B cell (primary cell): ENCODE data around the gene KCNN1. TPM values are rescaled to one million over a fixed set of nuclear protein-coding genes. Genes with fewer than 3 reads are reported as not detected.
A peak's percentile ranks its signal among the peaks of the same experiment; 100 is the strongest.

Source experiments
- ATAC-seq: fragments of 200-7000 bp; cut with Tn5 transposase; one replicate; pipeline ENCODE4 v1.10.0; 2021; ENCODE audit warnings: low read depth, mild to moderate bottlenecking, moderate number of reproducible peaks, moderate library complexity
- CTCF ChIA-PET: fragments of 350-600 bp; sonication (Branson Sonifier 250); formaldehyde crosslinking; loops from one replicate; lab custom pipeline; 2021; ENCODE audit warnings: antibody characterized with exemption, inconsistent platforms; lab: Charles Lee
- POLR2A ChIA-PET: fragments of 350-600 bp; sonication (Branson Sonifier 250); formaldehyde crosslinking; loops from one replicate; lab custom pipeline; 2021; ENCODE audit warnings: antibody characterized with exemption; lab: Charles Lee
- DNase-seq: peaks from one replicate; pipeline ENCODE4 v3.0.0; 2013
- H2AFZ ChIP-seq: 2 replicates; pipeline ENCODE4 v1.6.1; 2012; ENCODE audit warnings: mild to moderate bottlenecking, low read depth, low read length; ENCODE audit not compliant: insufficient read depth, poor library complexity, severe bottlenecking
- H3K27ac ChIP-seq, 2 donors: 1 replicate in 1 of 2; 2 replicates in 1 of 2; pipeline ENCODE4 v1.5.1; 2012 to 2013; ENCODE audit warnings: low read length in 2 of 2, mild to moderate bottlenecking in 2 of 2, moderate library complexity in 1 of 2
- H3K27me3 ChIP-seq, 4 experiments: fragments of 200-600 bp in 1 of 4; sonication (generic) in 1 of 4; replicated peaks in 1 of 4; 1 replicate in 2 of 4; 2 replicates in 2 of 4; pipeline versions ENCODE4 v1.6.1 to v1.7.0; 2013 to 2016; ENCODE audit warnings: low read length in 3 of 4, mild to moderate bottlenecking in 2 of 4, mixed read lengths in 1 of 4, moderate library complexity in 1 of 4; ENCODE audit not compliant: insufficient read depth in 4 of 4, control insufficient read depth in 3 of 4; ENCODE audit errors: control extremely low read depth in 1 of 4
- H3K36me3 ChIP-seq, 2 experiments: replicated peaks in 1 of 2; 1 replicate in 1 of 2; 2 replicates in 1 of 2; pipeline versions ENCODE4 v1.6.1 to v1.7.1; 2013; ENCODE audit warnings: low read length in 1 of 2; ENCODE audit not compliant: insufficient read depth in 2 of 2, control insufficient read depth in 1 of 2; ENCODE audit errors: control extremely low read depth in 1 of 2, extremely low read depth in 1 of 2
- H3K4me1 ChIP-seq, 2 donors: fragments of 200-600 bp in 1 of 2; sonication (generic) in 1 of 2; 1 replicate in 1 of 2; 2 replicates in 1 of 2; pipeline versions ENCODE4 v1.5.1 to v1.6.1; 2013 to 2017; ENCODE audit warnings: low read length in 2 of 2; ENCODE audit not compliant: control insufficient read depth in 2 of 2, insufficient read depth in 2 of 2
- H3K4me2 ChIP-seq: replicated peaks from 2 replicates; pipeline ENCODE3; 2012; ENCODE audit warnings: mild to moderate bottlenecking, low read depth, low read length; ENCODE audit not compliant: poor library complexity, severe bottlenecking
- H3K4me3 ChIP-seq, 5 experiments: fragments of 200-600 bp in 1 of 5; sonication (generic) in 1 of 5; 1 replicate in 3 of 5; 2 replicates in 2 of 5; pipeline versions ENCODE4 v1.5.1 to v1.7.0; 2011 to 2016; ENCODE audit warnings: low read length in 4 of 5, mild to moderate bottlenecking in 4 of 5, low read depth in 2 of 5, control low read depth in 1 of 5, moderate library complexity in 1 of 5; ENCODE audit not compliant: insufficient read depth in 1 of 5; ENCODE audit errors: control extremely low read depth in 1 of 5, extremely low read depth in 1 of 5
- H3K79me2 ChIP-seq: fragments of 200-600 bp; sonication (generic); one replicate; pipeline ENCODE4 v1.6.0; 2016; ENCODE audit warnings: low read length; ENCODE audit not compliant: control insufficient read depth, insufficient read depth
- H3K9ac ChIP-seq: fragments of 200-600 bp; sonication (generic); 2 replicates; pipeline ENCODE4 v1.6.1; 2017; ENCODE audit warnings: mild to moderate bottlenecking, low read length, moderate library complexity
- H3K9me3 ChIP-seq, 3 donors: one replicate each; pipeline versions ENCODE4 v1.6.1 to v1.7.1; 2013; ENCODE audit warnings: low read length in 2 of 3; ENCODE audit not compliant: control insufficient read depth in 2 of 3, insufficient read depth in 1 of 3; ENCODE audit errors: control extremely low read depth in 1 of 3
- H4K20me1 ChIP-seq: 2 replicates; pipeline ENCODE4 v1.6.0; 2012; ENCODE audit warnings: mild to moderate bottlenecking, low read length; ENCODE audit not compliant: insufficient read depth, control insufficient read depth, poor library complexity, severe bottlenecking
- H3K27ac Mint-ChIP-seq: one replicate; pipeline ENCODE4 v1.8.0; 2021; ENCODE audit warnings: mixed read lengths
- H3K27me3 Mint-ChIP-seq: one replicate; pipeline ENCODE4 v1.8.0; 2021; ENCODE audit warnings: mixed read lengths
- H3K4me1 Mint-ChIP-seq: one replicate; pipeline ENCODE4 v1.8.0; 2021; ENCODE audit warnings: mixed read lengths
- H3K4me3 Mint-ChIP-seq: one replicate; pipeline ENCODE4 v1.8.0; 2021; ENCODE audit warnings: mixed read lengths
- H3K9me3 Mint-ChIP-seq: one replicate; pipeline ENCODE4 v1.8.0; 2022; ENCODE audit warnings: mixed read lengths; ENCODE audit not compliant: insufficient read depth
- CTCF ChIP-seq: fragments of 200-600 bp; IDR thresholded peaks from one replicate; pipeline ENCODE4 v1.8.0; 2022; ENCODE audit warnings: antibody characterized with exemption, mild to moderate bottlenecking
- EZH2 ChIP-seq: IDR thresholded peaks from 2 replicates; pipeline ENCODE4 v1.6.1; 2012; ENCODE audit warnings: borderline replicate concordance, low read depth, mild to moderate bottlenecking, moderate library complexity, low read length; ENCODE audit not compliant: insufficient read depth, poor library complexity, severe bottlenecking
- WGBS: methylation state at CpG from one replicate; pipeline ENCODE4 v1.1.5; 2013; ENCODE audit warnings: missing lambda C conversion rate; ENCODE audit not compliant: insufficient coverage; 5-methylcytosine and 5-hydroxymethylcytosine counted together
- intact Hi-C: fragments of 100-400 bp; cut with micrococcal nuclease; formaldehyde crosslinking; loops from one replicate; pipeline ENCODE4 v1.10.0; 2022
- polyA plus RNA-seq: library from polyadenylated mRNA; depleted of rRNA; stranded (reverse); fragments of >200 nt; gene quantifications from 2 replicates; pipeline ENCODE4 v1.2.3, GENCODE V29; 2012
- total RNA-seq, 2 donors: library from RNA; stranded (reverse); fragments of 120-200 nt in 1 of 2; gene quantifications; 1 replicate in 1 of 2; 2 replicates in 1 of 2; pipeline versions ENCODE4 v1.2.3 to v1.2.4, GENCODE V29; 2013 to 2022

KCNN1 gene
- total and polyA plus RNA-seq, 2 donors (not counting 1 experiment from before 2014, with no cell fraction given), result 0.04 TPM; not detected in 1

GRCh38 chr19:18045307-18046050, 78.6 kb downstream of the KCNN1 start:
- Mint-ChIP-seq H3K27ac (peak overlapping the region; percentile 97), H3K4me1 (peaks cover 56% of the 10 kb centered on the region), H3K9me3 (no peaks in the 10 kb centered on the region), H3K27me3 (no peaks in the 10 kb centered on the region), H3K4me3 (peak overlapping the region; percentile 85)
- H2AFZ ChIP-seq, result peak overlapping the region; percentile 6
- no peaks in the 10 kb centered on the region for H3K9me3 ChIP-seq
- no peaks in the 10 kb centered on the region for H3K36me3 ChIP-seq
- no peak for DNase-seq
- H3K9ac ChIP-seq, result peak overlapping the region; percentile 60
- H3K27me3 ChIP-seq, result no peaks in the 10 kb centered on the region
- whole genome bisulfite sequencing, result 65% methylated on average over 6 of the region's 7 CpGs
- H3K4me2 ChIP-seq, result peak overlapping the region; percentile 73
- TF ChIP-seq CTCF, result no peak
- no peak for TF ChIP-seq EZH2
- intact Hi-C loops, result loop anchor here (1.0 to 5.0 kb wide), 4 partner anchors 13 to 52 kb away; partner anchors contain the start of genes ARRDC2 and MAST3
- no peaks in the 10 kb centered on the region for H3K79me2 ChIP-seq
- H3K4me3 ChIP-seq, result peak overlapping the region in 4 of 5 experiments; percentile 20 to 52 (median 36)
- CTCF ChIA-PET, result interaction anchor here (0.7 to 6.9 kb wide), 12 partner anchors 13 to 49 kb away, joined by 3 to 62 read pairs (median 7); partner anchors contain the start of gene ARRDC2
- peaks cover 38 to 55% of the 10 kb centered on the region in 2 donors for H3K4me1 ChIP-seq
- no peaks in the 10 kb centered on the region for H4K20me1 ChIP-seq
- H3K27ac ChIP-seq, result peak overlapping the region; percentile 80 to 91
- peak; percentile 3 for ATAC-seq
- POLR2A ChIA-PET, result interaction anchor here (0.5 to 5.3 kb wide), 21 partner anchors 9 to 1287 kb away, joined by 3 to 160 read pairs (median 6); partner anchors contain the start of genes ARRDC2 and MAST3
